GM12878 (cell line): Measurements from ENCODE around the gene CD99. TPM values are rescaled to one million over a fixed set of nuclear protein-coding genes. Genes with fewer than 3 reads are reported as not detected.

Experiments
- ATAC-seq: fragments of 200-7000 bp; cut with Tn5 transposase; 3 replicates; pipeline ENCODE4 v1.9.1; 2020; ENCODE audit warnings: mild to moderate bottlenecking, moderate library complexity
- BruUV-seq: library from RNA; stranded (reverse); fragments of 400-500 nt; replicated peaks from 2 replicates; lab custom pipeline; 2021; lab: Mats Ljungman, UMichigan
- CTCF ChIA-PET: fragments of 300-600 bp; sonication (Branson Sonifier 250); formaldehyde crosslinking; extraction: SDS; loops from one replicate; lab custom pipeline; 2021; ENCODE audit warnings: inconsistent platforms; lab: Yijun Ruan, JAX
- POLR2A ChIA-PET: fragments of 350-600 bp; formaldehyde crosslinking; extraction: SDS; loops from one replicate; lab custom pipeline; 2021; ENCODE audit warnings: inconsistent platforms; lab: Charles Lee
- RAD21 ChIA-PET: fragments of 300-600 bp; sonication (Branson Sonifier 250); formaldehyde crosslinking; loops from one replicate; lab custom pipeline; 2023; ENCODE audit warnings: antibody characterized with exemption; ENCODE audit not compliant: unreplicated experiment; lab: Charles Lee
- SMC1A ChIA-PET: fragments of 300-600 bp; sonication (Branson Sonifier 250); formaldehyde crosslinking; loops from one replicate; lab custom pipeline; 2023; ENCODE audit not compliant: unreplicated experiment, uncharacterized antibody; lab: Charles Lee
- DNase-seq: peaks from one replicate; pipeline ENCODE4 v3.0.0-alpha.2; 2011; ENCODE audit warnings: low read depth, low spot score
- FAIRE-seq: peaks from 3 replicates; lab custom pipeline; 2011; peaks lifted over from hg19 to GRCh38; lab: Jason Lieb, UNC
- H2AFZ ChIP-seq: 2 replicates; pipeline ENCODE4 v1.6.0; 2011; ENCODE audit warnings: low read depth, low read length, control low read depth; ENCODE audit not compliant: control insufficient read depth
- H3K27ac ChIP-seq: 2 replicates; pipeline ENCODE4 v1.5.1; 2011; ENCODE audit warnings: control low read depth; ENCODE audit not compliant: control insufficient read depth, insufficient read depth
- H3K27me3 ChIP-seq, 2 experiments: replicated peaks in 1 of 2; 2 replicates each; pipeline versions ENCODE4 v1.6.0 to v1.6.1; 2011; ENCODE audit warnings: low read length in 1 of 2; ENCODE audit not compliant: control insufficient read depth in 2 of 2, insufficient read depth in 2 of 2
- H3K36me3 ChIP-seq, 2 experiments: 2 replicates each; pipeline ENCODE4 v1.5.1; 2011; ENCODE audit warnings: low read length in 1 of 2; ENCODE audit not compliant: control insufficient read depth in 2 of 2, insufficient read depth in 2 of 2
- H3K4me1 ChIP-seq: 2 replicates; pipeline ENCODE4 v1.6.1; 2011; ENCODE audit warnings: mild to moderate bottlenecking, low read length, moderate library complexity, mixed read lengths; ENCODE audit not compliant: control insufficient read depth, insufficient read depth
- H3K4me2 ChIP-seq: 2 replicates; pipeline ENCODE4 v1.6.0; 2011; ENCODE audit warnings: control low read depth; ENCODE audit not compliant: control insufficient read depth, insufficient read depth
- H3K4me3 ChIP-seq: fragments of 200-600 bp; sonication (generic); 2 replicates; pipeline ENCODE4 v1.5.1; 2016
- H3K79me2 ChIP-seq: 2 replicates; pipeline ENCODE4 v1.6.0; 2011; ENCODE audit warnings: low read length; ENCODE audit not compliant: control insufficient read depth, insufficient read depth
- H3K9ac ChIP-seq: 2 replicates; pipeline ENCODE4 v1.8.0; 2011; ENCODE audit warnings: low read length, control low read depth, mixed read lengths; ENCODE audit not compliant: control insufficient read depth, insufficient read depth
- H3K9me3 ChIP-seq: replicated peaks from 3 replicates; pipeline ENCODE4 v1.5.1; 2011; ENCODE audit warnings: mild to moderate bottlenecking, low read length; ENCODE audit not compliant: control insufficient read depth, insufficient read depth
- H4K20me1 ChIP-seq: 2 replicates; pipeline ENCODE4 v1.6.0; 2011; ENCODE audit not compliant: control insufficient read depth, insufficient read depth
- CHD4 ChIP-seq: fragments of 200-600 bp; sonication (generic); IDR thresholded peaks from 2 replicates; pipeline ENCODE4 v1.6.1; 2016; ENCODE audit warnings: mild to moderate bottlenecking
- CREM ChIP-seq: IDR thresholded peaks from 2 replicates; pipeline ENCODE4 v1.6.1; 2014; ENCODE audit warnings: antibody characterized with exemption, low read depth
- CTCF ChIP-seq, 3 experiments: IDR thresholded peaks in 2 of 3; conservative IDR thresholded peaks in 1 of 3; 2 replicates each; pipeline ENCODE4 v1.5.1; 2011; ENCODE audit warnings: low read depth in 3 of 3, low read length in 3 of 3, mild to moderate bottlenecking in 3 of 3, control low read depth in 2 of 3, moderate library complexity in 2 of 3, inconsistent platforms in 1 of 3, mixed read lengths in 1 of 3; ENCODE audit not compliant: control insufficient read depth in 2 of 3, insufficient read depth in 1 of 3; ENCODE audit errors: extremely low read depth in 1 of 3
- IRF5 ChIP-seq: fragments of 450-650 bp; IDR thresholded peaks from 2 replicates; pipeline ENCODE4 v1.6.1; 2017; ENCODE audit warnings: borderline replicate concordance
- KLF5 ChIP-seq: fragments of 450-650 bp; IDR thresholded peaks from 2 replicates; pipeline ENCODE4 v1.6.1; 2014; ENCODE audit warnings: mild to moderate bottlenecking; ENCODE audit not compliant: partially characterized antibody
- RB1 ChIP-seq: fragments of 450-650 bp; formaldehyde crosslinking; IDR thresholded peaks from 2 replicates; pipeline ENCODE4 v1.6.1; 2017; ENCODE audit warnings: mild to moderate bottlenecking, borderline replicate concordance
- YY1 ChIP-seq: IDR thresholded peaks from 2 replicates; pipeline ENCODE4 v1.6.1; 2011; ENCODE audit warnings: low read depth, mild to moderate bottlenecking, low read length
- WGBS: methylation state at CpG from one replicate; pipeline ENCODE4 v1.1.6; 2016; ENCODE audit warnings: low lambda C conversion rate; ENCODE audit not compliant: insufficient replicate concordance, insufficient coverage; ENCODE audit errors: missing lambda C conversion rate; 5-methylcytosine and 5-hydroxymethylcytosine counted together
- in situ Hi-C: fragments of 300-500 bp; cut with MboI; formaldehyde crosslinking; loops from 9 replicates; pipeline ENCODE4 v1.14.3; 2018; ENCODE audit warnings: mixed read lengths
- intact Hi-C: fragments of 100-400 bp; cut with micrococcal nuclease; formaldehyde crosslinking; loops from one replicate; pipeline ENCODE4 v1.14.2; 2022; ENCODE audit not compliant: unreplicated experiment
- polyA plus RNA-seq, 11 experiments: library from polyadenylated mRNA; depleted of rRNA in 4 of 11; unstranded in 6 of 11; stranded (reverse) in 5 of 11; fragments of >200 nt; fragmentation: Nextera tagmentation in 4 of 11; fragmentation: Illumina TruSeq in 1 of 11; extraction: Ambion mirVana in 4 of 11; extraction: Trizol in 1 of 11; gene quantifications; 1 replicate in 1 of 11; 2 replicates in 10 of 11; pipeline versions ENCODE4 v1.2.1 to v1.2.3, GENCODE V29; 2011 to 2016; ENCODE audit warnings: inconsistent platforms in 2 of 11, missing spikeins in 2 of 11, low read depth in 1 of 11
- total RNA-seq, 4 experiments: library from RNA; depleted of rRNA in 3 of 4; stranded (reverse); fragments of >200 nt in 3 of 4; fragmentation: Illumina TruSeq in 1 of 4; extraction: Trizol in 1 of 4; gene quantifications; 2 replicates each; pipeline versions ENCODE4 v1.2.1 to v1.2.3, GENCODE V29; 2013 to 2021

Gene CD99
- total and polyA plus RNA-seq, 10 of the 15 experiments (the other 5 are each of a cell fraction or from before 2014, with no cell fraction given) = 24.8 to 242 (median 158) TPM

GRCh38 chrX:2748171-2748814 lies 57.2 kb downstream of the CD99 start:
- no peak overlapping the region for H3K4me3 ChIP-seq
- in situ Hi-C loops = no loop called here
- H2AFZ ChIP-seq = no peak overlapping the region
- no peak overlapping the region for H3K9ac ChIP-seq
- ChIA-PET RAD21 (no interaction called here), SMC1A (no interaction called here), POLR2A (no interaction called here), CTCF (no interaction called here)
- no peaks in the 10 kb centered on the region for H3K9me3 ChIP-seq
- no peaks in the 10 kb centered on the region for H3K27me3 ChIP-seq
- ATAC-seq (no peak), FAIRE-seq (no peak), DNase-seq (no peak)
- no peaks in the 10 kb centered on the region for H3K79me2 ChIP-seq
- TF ChIP-seq RB1 (no peak), YY1 (no peak), CREM (no peak), IRF5 (no peak), CHD4 (no peak), KLF5 (no peak), CTCF (IDR thresholded peaks at IDR 0.05 in 2 of 3, conservative IDR thresholded peaks at IDR 0.05 in 1 of 3; ENCODE audit: control insufficient read depth in 2 of 3, extremely low read depth in 1 of 3, insufficient read depth in 1 of 3, low read depth in 3 of 3, low read length in 3 of 3) (no peak)
- H3K4me2 ChIP-seq = no peak overlapping the region
- no peaks in the 10 kb centered on the region for H4K20me1 ChIP-seq
- no TSS peak for BruUV-seq
- 66% methylated on average over 8 of the region's 8 CpGs for WGBS
- intact Hi-C loops = no loop called here
- H3K36me3 ChIP-seq = no peaks in the 10 kb centered on the region
- no peaks in the 10 kb centered on the region for H3K4me1 ChIP-seq
- H3K27ac ChIP-seq = no peak overlapping the region
